Keratinocyte (primary cell): ENCODE data around the gene PEX1.

ENCODE experiments used
- EZH2 ChIP-seq: IDR thresholded peaks from one replicate; pipeline ENCODE4 v1.6.1; 2012; ENCODE audit warnings: inconsistent platforms, mild to moderate bottlenecking, low read length, moderate library complexity
- TF ChIP-seq, protein P1 (sequence below), 3 experiments: IDR thresholded peaks in 1 of 3; conservative IDR thresholded peaks in 1 of 3; optimal IDR thresholded peaks in 1 of 3; 2 replicates in 2 of 3; 3 replicates in 1 of 3; pipeline versions ENCODE3 to v1.5.1; 2011; ENCODE audit warnings: low read length in 3 of 3, mild to moderate bottlenecking in 3 of 3, moderate library complexity in 2 of 3, control low read depth in 1 of 3, inconsistent platforms in 1 of 3; ENCODE audit not compliant: insufficient read depth in 2 of 3; ENCODE audit errors: extremely low read depth in 1 of 3

DNA sequence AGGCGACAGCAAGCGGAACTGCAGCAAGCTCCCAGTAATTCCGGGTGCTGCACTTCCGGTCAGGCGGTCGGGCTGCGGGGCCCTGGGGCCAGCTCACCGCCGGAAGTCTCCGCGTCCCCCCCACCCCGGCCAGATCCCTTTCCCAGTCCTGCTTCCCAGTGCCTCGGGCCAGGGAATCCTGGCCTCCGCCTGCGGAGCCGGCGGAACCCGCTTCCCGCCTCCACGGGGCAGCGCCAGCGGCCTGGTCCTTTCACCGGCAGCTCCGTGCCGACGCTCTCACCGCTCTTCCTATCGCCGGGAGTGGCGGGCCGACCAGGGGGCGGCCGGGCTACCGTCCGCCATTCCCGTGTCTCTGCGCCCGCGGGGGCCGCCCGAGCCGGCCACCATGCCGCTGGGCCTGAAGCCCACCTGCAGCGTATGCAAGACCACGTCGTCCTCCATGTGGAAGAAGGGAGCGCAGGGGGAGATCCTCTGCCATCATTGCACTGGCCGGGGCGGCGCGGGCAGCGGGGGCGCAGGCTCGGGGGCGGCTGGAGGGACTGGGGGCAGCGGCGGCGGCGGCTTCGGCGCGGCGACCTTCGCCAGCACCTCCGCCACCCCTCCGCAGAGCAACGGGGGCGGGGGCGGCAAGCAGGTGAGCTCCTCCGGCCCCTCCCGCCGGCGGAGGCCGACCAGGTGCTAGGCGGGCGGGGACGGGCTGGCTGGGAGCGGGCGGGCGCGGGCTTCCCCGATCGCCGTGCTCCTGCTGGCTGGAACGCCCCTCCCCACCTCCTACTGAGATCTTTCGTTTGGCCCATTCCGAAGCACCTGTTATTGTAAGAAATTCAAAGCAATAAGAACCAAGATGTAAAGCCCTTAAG is 80.7 kb downstream of the PEX1 start, which contains the start of gene GATAD1:
- TF ChIP-seq, protein P1, sequence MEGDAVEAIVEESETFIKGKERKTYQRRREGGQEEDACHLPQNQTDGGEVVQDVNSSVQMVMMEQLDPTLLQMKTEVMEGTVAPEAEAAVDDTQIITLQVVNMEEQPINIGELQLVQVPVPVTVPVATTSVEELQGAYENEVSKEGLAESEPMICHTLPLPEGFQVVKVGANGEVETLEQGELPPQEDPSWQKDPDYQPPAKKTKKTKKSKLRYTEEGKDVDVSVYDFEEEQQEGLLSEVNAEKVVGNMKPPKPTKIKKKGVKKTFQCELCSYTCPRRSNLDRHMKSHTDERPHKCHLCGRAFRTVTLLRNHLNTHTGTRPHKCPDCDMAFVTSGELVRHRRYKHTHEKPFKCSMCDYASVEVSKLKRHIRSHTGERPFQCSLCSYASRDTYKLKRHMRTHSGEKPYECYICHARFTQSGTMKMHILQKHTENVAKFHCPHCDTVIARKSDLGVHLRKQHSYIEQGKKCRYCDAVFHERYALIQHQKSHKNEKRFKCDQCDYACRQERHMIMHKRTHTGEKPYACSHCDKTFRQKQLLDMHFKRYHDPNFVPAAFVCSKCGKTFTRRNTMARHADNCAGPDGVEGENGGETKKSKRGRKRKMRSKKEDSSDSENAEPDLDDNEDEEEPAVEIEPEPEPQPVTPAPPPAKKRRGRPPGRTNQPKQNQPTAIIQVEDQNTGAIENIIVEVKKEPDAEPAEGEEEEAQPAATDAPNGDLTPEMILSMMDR (optimal IDR thresholded peaks at IDR 0.05 in 1 of 3, IDR thresholded peaks at IDR 0.05 in 1 of 3, conservative IDR thresholded peaks at IDR 0.05 in 1 of 3; ENCODE audit: extremely low read depth in 1 of 3, insufficient read depth in 2 of 3, low read length in 3 of 3) = peak in 2 of 3 experiments; percentile 83 to 87
- TF ChIP-seq EZH2 = no peak
